Adipocyte (in vitro differentiated cells): ENCODE measurements around the gene SLC7A10.

ENCODE experiments used
- DNase-seq: peaks from one replicate; pipeline ENCODE4 v3.0.0-alpha.2; 2015; ENCODE audit warnings: low read depth
- H3K27me3 ChIP-seq: replicated peaks from 2 replicates; pipeline ENCODE4 v1.7.0; 2013; ENCODE audit warnings: mild to moderate bottlenecking, low read length, moderate library complexity; ENCODE audit not compliant: control insufficient read depth, insufficient read depth
- H3K36me3 ChIP-seq: 2 replicates; pipeline ENCODE4 v1.7.0; 2013; ENCODE audit warnings: low read length, mild to moderate bottlenecking, moderate library complexity; ENCODE audit not compliant: control insufficient read depth, insufficient read depth, severe bottlenecking
- H3K4me1 ChIP-seq: 2 replicates; pipeline ENCODE4 v1.7.0; 2013; ENCODE audit warnings: mild to moderate bottlenecking, low read length, moderate library complexity; ENCODE audit not compliant: control insufficient read depth, insufficient read depth
- H3K4me3 ChIP-seq: 2 replicates; pipeline ENCODE4 v1.7.0; 2013; ENCODE audit warnings: mild to moderate bottlenecking, low read length, moderate library complexity
- H3K9ac ChIP-seq: 2 replicates; pipeline ENCODE4 v1.7.0; 2013; ENCODE audit warnings: mild to moderate bottlenecking, low read length, moderate library complexity
- H3K9me3 ChIP-seq: 2 replicates; pipeline ENCODE4 v1.7.0; 2013; ENCODE audit warnings: mild to moderate bottlenecking, low read length, moderate library complexity; ENCODE audit not compliant: control insufficient read depth

The SLC7A10 gene

GRCh38 chr19:33264881-33265445 lies 39.3 kb upstream of the SLC7A10 start:
- no peaks in the 10 kb centered on the region for H3K4me1 ChIP-seq
- no peaks in the 10 kb centered on the region for H3K9me3 ChIP-seq
- H3K4me3 ChIP-seq = no peak overlapping the region
- no peak for DNase-seq
- no peak overlapping the region for H3K9ac ChIP-seq
- peaks cover 4% of the 10 kb centered on the region for H3K27me3 ChIP-seq
- H3K36me3 ChIP-seq = no peaks in the 10 kb centered on the region

DNA sequence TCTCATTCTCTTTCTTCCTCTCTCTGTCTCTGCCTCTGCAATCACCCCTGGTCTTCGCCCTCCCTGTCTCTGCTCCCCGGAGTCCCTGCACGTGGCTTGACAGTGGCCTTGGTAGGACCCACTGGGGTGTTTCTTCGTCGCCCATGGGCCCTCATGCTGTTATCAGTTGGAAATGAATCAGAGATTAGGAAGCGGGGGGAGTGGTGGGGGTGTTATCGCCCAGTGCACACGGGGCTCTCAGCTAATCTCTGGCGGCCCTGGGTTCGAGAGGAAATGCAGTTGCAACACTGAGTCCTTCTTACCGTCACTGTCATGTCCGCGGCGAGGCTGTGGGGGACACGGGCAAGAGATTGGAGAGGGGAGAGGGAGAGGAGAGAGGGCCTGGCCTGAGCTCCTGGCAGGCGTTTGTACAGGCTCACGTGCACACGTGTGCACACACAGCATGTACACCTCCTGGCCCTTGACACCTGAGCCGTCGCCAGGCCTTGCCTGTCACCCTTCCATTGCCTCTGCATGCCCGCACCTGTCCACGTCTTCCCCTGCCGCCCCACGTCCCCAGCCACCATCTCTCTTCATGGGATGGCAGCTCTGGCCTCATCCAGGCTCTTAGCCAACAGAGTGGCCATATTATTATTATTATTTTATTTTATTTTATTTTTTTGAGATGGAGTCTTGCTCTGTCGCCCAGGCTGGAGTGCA lies 37.8 kb upstream of the SLC7A10 start:
- DNase-seq = no peak
- Histone ChIP-seq H3K27me3 (peaks cover 4% of the 10 kb centered on the region), H3K9me3 (peaks cover under 1% of the 10 kb centered on the region), H3K36me3 (no peaks in the 10 kb centered on the region), H3K4me3 (no peak overlapping the region), H3K9ac (no peak overlapping the region), H3K4me1 (no peaks in the 10 kb centered on the region)

- no peaks in the 10 kb centered on the region for H3K36me3 ChIP-seq
- peaks cover 4% of the 10 kb centered on the region for H3K27me3 ChIP-seq
- H3K4me3 ChIP-seq = no peak overlapping the region
- H3K4me1 ChIP-seq = no peaks in the 10 kb centered on the region
- DNase-seq = no peak
- peaks cover 11% of the 10 kb centered on the region for H3K9me3 ChIP-seq
- no peak overlapping the region for H3K9ac ChIP-seq
Measured at GRCh38 chr19:33261511-33262189, 36.0 kb upstream of the SLC7A10 start.

DNA sequence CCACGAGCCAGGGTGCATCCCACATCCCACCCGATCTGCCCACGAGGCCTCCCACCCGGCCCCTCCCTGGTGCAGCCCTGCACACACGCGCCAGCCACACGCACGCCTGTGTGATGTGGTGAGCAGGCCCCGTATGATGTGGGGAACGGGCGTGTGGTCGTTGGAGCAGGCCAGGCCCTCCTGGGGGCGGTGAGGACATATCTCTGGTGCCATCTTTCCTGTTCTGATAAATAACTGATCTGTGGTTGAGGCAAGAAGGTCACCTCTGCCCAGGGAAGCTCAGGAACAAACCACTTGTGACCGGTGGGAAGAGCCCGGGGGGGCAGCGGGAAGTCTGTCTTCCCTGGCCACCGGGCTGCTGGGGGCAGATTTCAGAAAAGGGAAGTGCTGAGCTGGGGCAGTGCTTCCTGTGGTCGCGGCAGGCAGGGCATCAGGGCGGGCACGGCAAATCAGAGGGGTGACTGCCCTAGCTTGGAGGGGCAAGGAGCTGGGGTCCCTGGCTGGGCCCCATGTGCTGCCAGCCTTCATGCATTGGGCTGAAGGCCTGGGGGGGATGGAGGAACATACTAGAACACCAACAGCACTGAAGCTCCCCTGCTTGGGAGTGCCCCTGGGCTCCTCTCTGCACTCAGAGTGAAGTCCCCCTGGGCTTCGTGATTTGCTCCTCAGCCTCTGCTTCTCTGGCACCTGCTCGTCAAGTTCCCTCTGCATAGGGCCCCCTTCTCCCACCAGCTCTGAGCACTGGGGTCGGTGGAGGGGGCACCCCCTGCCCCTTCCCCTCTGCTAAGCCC lies 35.2 kb upstream of the SLC7A10 start:
- no peaks in the 10 kb centered on the region for H3K36me3 ChIP-seq
- H3K27me3 ChIP-seq = peaks cover 4% of the 10 kb centered on the region
- no peak overlapping the region for H3K4me3 ChIP-seq
- no peaks in the 10 kb centered on the region for H3K4me1 ChIP-seq
- H3K9ac ChIP-seq = no peak overlapping the region
- DNase-seq = no peak
- peaks cover 11% of the 10 kb centered on the region for H3K9me3 ChIP-seq

GRCh38 chr19:33259539-33259938 lies 33.9 kb upstream of the SLC7A10 start:
- Histone ChIP-seq H3K9me3 (peaks cover 11% of the 10 kb centered on the region), H3K4me3 (no peak overlapping the region), H3K4me1 (no peaks in the 10 kb centered on the region), H3K36me3 (no peaks in the 10 kb centered on the region), H3K9ac (no peak overlapping the region), H3K27me3 (peaks cover 5% of the 10 kb centered on the region)
- DNase-seq = no peak

DNA sequence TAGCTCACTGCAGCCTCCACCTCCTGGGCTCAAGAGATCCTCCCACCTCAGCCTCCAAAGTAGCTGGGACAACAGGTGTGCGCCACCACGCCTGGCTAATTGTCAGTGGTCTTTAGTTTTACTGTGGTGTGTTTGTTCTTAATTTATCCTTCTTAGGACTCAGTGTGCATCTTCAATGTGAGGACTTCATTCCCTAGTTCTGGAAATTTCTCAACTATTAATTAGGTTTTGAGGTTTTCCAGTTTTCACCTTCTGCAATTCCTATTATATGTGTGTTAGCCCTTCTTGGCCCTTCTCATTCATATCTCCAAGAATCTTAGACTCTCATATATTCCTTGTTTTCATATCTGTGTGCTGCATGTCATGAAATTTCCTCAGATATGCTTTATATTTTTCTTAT lies 32.2 kb upstream of the SLC7A10 start:
- H3K4me3 ChIP-seq = no peak overlapping the region
- peaks cover 11% of the 10 kb centered on the region for H3K9me3 ChIP-seq
- H3K4me1 ChIP-seq = no peaks in the 10 kb centered on the region
- H3K9ac ChIP-seq = no peak overlapping the region
- no peak for DNase-seq
- no peaks in the 10 kb centered on the region for H3K36me3 ChIP-seq
- H3K27me3 ChIP-seq = peaks cover 15% of the 10 kb centered on the region

GRCh38 chr19:33256261-33256660 lies 30.6 kb upstream of the SLC7A10 start:
- Histone ChIP-seq H3K27me3 (peaks cover 19% of the 10 kb centered on the region), H3K9ac (no peak overlapping the region), H3K4me1 (no peaks in the 10 kb centered on the region), H3K9me3 (peaks cover 11% of the 10 kb centered on the region), H3K4me3 (no peak overlapping the region), H3K36me3 (no peaks in the 10 kb centered on the region)
- no peak for DNase-seq

GRCh38 chr19:33255781-33256180 lies 30.1 kb upstream of the SLC7A10 start:
- Histone ChIP-seq H3K27me3 (peaks cover 19% of the 10 kb centered on the region), H3K9ac (no peak overlapping the region), H3K36me3 (no peaks in the 10 kb centered on the region), H3K9me3 (peaks cover 11% of the 10 kb centered on the region), H3K4me3 (no peak overlapping the region), H3K4me1 (no peaks in the 10 kb centered on the region)
- DNase-seq = no peak

DNA sequence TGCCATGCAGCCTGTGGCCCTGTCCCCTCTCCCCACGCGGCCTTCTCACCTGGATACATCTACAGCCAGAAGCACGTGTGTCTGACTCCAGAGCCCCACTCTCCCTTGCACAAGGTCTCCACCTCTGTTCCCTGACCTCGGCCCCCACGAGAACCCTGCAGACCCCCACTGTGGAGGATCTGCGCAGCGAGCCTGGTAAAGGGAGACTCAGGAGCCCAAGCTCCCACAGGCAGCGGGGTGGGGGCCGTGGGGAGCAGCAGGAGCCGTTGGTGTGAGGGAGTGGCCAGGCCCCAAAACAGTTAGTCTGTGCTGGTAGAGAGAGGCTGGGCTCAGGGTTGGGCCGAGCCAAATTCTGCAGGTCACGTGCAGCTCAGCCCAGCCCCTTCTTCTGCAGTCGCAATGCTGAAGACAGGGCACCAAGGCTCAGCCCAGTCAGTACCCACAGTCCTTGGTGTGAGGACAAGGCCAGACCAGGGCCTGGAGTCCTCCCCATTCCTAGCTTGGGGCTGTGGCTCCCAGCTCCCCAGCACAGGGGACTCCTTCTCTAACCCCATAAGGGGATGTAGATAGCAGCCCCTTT lies 28.7 kb upstream of the SLC7A10 start:
- H3K27me3 ChIP-seq = peaks cover 19% of the 10 kb centered on the region
- no peak overlapping the region for H3K9ac ChIP-seq
- no peaks in the 10 kb centered on the region for H3K36me3 ChIP-seq
- H3K9me3 ChIP-seq = peaks cover 11% of the 10 kb centered on the region
- no peak overlapping the region for H3K4me3 ChIP-seq
- no peak for DNase-seq
- no peaks in the 10 kb centered on the region for H3K4me1 ChIP-seq

DNA sequence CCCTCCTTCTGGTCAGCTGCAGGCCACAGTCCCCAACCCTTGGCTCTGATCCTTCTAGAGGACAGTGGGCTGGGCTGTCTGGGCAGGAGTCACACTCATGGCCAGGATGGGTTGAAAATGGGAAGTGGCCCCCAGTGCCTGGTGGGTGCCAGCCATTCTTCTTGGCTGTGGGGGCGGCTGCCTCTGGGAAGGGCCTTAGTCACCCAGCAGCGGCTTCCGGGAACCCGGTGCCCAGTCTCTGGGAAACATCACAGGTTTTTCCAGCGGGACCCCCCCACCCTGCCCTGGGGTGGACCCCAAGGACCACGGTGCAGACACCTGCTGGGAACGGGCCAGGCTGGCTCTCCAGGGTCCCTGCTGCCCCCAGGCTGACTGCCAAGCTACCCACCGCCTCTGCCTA lies 27.3 kb upstream of the SLC7A10 start:
- Histone ChIP-seq H3K9me3 (peaks cover 6% of the 10 kb centered on the region), H3K9ac (no peak overlapping the region), H3K4me1 (no peaks in the 10 kb centered on the region), H3K4me3 (no peak overlapping the region), H3K36me3 (no peaks in the 10 kb centered on the region), H3K27me3 (peaks cover 19% of the 10 kb centered on the region)
- DNase-seq = no peak
